HG02678 (cell line): ENCODE measurements around the gene E4F1.
A peak's percentile ranks its signal among the peaks of the same experiment; 100 is the strongest.

Experiments used
- ATAC-seq: cut with Tn5 transposase; IDR thresholded peaks from one replicate; pipeline ENCODE4 v1.9.1; 2021; ENCODE audit warnings: mild to moderate bottlenecking, moderate library complexity; ENCODE audit not compliant: unreplicated experiment

The E4F1 gene, protein sequence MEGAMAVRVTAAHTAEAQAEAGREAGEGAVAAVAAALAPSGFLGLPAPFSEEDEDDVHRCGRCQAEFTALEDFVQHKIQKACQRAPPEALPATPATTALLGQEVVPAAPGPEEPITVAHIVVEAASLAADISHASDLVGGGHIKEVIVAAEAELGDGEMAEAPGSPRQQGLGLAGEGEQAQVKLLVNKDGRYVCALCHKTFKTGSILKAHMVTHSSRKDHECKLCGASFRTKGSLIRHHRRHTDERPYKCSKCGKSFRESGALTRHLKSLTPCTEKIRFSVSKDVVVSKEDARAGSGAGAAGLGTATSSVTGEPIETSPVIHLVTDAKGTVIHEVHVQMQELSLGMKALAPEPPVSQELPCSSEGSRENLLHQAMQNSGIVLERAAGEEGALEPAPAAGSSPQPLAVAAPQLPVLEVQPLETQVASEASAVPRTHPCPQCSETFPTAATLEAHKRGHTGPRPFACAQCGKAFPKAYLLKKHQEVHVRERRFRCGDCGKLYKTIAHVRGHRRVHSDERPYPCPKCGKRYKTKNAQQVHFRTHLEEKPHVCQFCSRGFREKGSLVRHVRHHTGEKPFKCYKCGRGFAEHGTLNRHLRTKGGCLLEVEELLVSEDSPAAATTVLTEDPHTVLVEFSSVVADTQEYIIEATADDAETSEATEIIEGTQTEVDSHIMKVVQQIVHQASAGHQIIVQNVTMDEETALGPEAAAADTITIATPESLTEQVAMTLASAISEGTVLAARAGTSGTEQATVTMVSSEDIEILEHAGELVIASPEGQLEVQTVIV

DNA sequence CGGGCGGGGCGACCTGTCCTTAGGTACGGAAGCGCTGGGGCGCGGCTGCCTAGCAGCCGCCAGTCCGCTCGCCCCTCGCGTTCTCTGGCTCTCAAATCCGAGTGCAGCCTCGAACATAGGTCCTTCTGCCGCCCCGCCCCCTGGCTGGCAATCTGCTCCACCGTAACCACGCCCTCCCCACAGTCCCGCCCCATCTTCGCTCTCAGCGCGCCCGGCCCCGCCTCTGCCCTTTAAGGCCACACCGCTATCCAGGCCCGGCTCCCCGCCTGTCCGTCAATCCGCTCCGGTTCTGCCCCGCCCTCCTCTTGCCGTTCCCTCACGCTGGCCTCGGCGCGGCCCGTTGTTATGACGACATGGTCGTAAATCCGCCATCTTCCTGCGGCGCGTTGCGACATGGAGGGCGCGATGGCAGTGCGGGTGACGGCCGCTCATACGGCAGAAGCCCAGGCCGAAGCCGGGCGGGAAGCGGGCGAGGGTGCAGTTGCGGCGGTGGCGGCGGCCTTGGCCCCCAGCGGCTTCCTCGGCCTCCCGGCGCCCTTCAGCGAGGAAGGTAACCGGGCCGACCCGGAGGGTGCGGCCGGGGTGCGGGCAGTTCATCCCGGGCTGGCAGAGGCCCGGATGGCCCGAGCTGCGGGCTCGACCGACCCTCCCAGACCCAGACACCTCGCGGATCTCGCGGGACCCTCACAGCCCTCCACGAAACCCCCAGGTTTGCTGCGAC lies at the start of gene E4F1:
Gene E4F1, plus strand, starts transcription at position 371 of the 721 bp plus-strand sequence. Its CDS starts 23 bp downstream, at position 394.
- peak; percentile 93 for ATAC-seq

GRCh38 chr16:2173916-2174315 lies 49.5 kb upstream of the E4F1 start:
- ATAC-seq: no peak

DNA sequence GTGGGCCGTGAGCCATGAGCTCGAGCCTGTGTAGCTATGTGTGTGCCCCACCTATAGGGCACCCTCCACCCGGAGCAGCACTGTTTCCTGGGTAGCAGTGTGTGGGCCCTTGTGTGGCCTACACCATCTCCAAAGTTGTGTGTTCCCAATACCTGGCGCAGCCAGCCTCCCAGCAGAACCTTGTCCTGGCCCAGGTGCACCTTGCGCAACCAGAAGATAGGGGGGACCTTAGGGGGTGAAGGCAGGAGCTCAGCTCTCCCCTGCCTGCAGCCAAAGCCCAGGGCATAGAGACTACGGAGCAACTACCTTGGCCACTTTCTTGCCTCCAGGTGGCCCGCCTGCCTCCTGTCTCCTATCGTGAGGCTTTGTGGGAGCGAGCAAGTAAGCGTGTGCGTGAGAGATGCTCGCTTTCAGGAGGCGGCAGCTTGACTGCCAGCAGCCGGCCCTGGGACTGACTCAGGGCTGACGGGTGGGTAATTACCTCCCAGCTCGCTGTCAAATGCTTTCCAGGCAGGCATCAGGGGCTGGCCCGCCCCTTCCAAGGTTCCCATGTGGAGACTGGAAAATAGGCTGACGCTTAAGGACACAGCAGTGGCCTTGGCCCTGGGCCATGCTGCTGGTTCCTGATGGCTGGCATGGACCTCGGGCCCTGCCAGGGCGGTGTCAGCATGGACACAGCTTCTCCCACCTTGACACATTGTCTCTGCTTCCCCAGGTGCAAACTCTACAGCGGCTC lies 48.8 kb upstream of the E4F1 start:
- ATAC-seq: no peak

DNA sequence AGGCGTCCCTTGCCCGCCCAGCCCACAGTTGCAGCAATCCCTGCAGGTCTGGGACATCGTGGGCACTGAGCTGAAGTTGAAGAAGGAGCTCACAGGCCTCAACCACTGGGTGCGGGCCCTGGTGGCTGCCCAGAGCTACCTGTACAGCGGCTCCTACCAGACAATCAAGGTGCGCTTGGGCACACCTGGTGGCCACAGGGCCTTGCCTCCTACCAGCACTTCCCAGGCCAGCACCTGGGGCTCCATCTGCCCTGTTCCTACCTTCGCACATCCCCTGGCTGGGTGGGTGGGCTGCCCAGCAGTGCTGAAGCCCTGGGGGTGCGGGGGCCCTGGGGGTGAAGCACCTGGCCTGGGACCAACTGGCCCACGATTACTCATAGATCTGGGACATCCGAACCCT lies 47.9 kb upstream of the E4F1 start:
- no peak for ATAC-seq

DNA sequence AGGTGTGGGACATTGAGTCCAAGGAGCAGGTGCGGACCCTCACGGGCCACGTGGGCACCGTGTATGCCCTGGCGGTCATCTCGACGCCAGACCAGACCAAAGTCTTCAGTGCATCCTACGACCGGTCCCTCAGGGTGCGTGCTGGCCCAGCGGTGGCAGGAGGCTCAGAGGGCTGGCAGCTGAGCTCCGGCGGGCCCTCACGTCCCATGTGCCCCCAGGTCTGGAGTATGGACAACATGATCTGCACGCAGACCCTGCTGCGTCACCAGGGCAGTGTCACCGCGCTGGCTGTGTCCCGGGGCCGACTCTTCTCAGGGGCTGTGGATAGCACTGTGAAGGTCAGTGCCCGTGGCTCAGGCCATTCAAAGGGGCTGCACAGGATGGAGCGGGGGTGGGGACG lies 47.3 kb upstream of the E4F1 start:
- no peak for ATAC-seq

GRCh38 chr16:2177101-2177500 lies 46.3 kb upstream of the E4F1 start:
- no peak for ATAC-seq

- ATAC-seq: no peak
Measured at GRCh38 chr16:2177561-2177960, 45.8 kb upstream of the E4F1 start.

DNA sequence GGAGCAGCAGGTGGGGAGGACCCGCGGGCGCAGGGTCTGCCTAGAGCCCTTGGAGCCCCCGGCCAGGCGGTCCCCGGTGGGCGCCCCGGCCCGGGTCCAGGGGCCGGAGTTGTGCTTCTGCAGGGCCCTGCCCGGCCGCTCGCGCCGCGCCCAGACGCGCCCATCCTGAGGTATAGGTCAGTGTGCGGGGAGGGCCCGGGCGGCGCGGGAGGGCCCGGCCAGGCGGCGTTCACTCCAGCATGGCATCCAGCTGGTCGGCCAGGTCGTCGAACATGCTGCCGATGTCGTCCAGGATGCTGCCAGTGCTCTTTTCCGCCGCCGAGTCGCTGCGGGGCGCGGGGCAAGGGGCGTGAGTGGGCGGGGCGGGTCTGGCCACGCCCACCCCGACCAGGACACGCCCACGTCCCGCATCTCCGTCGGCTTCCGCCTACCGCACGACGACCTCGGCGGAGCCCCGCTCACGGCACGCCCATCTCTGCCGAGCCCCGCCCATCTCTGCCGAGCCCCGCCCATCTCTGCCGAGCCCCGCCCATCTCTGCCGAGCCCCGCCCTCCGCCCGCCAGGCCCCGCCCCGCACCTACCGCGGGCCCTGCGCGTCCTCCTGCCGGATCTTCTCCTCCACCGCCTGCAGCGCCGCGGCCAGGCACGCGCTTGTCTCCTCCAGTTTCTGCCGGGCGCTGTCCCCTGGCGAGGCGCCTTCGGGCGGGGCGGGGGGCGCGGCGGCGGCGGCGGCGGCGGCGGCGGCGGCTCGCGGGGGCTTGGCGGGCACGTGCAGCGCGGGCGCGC lies 44.9 kb upstream of the E4F1 start:
- ATAC-seq: no peak

DNA sequence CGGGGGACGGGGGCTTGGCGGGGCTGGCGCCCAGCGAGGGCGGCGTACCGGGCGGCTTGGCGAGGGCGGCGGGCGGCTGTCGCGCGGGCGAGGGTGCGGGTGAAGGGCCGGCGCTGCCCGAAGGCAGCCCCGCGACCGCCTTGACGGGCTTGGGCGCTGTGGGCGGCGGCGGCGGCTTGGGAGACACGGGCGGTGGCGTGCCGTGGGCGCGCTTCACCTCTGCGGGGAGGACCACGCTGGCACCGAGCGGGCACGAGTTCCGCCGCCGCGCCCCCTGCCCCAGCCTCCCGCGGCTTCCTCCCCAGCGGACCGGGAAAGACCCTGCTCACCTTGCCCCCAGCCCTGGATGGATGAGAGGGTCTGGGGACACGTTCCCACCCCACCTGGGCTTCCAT lies 44.3 kb upstream of the E4F1 start:
- no peak for ATAC-seq

DNA sequence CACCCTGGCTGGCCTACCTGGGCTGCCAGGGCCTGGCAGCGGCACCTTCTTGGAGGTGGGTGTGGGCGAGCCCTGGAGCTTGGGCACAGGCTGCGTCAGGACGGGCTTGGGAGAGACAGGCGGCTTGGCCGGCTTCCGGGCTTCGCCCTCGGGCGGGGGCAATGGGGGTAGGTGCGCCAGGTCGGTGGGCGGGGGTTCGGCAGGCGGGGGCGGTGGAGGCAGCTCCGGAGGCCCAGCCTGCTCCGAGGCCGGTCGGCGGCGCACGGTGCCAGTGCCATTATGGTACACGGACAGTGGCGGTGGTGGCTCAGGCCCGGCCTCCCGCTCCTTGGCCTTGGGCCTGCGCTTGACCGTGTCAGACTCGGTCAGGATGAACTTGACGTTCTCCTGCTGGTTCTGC lies 43.8 kb upstream of the E4F1 start:
- no peak for ATAC-seq

DNA sequence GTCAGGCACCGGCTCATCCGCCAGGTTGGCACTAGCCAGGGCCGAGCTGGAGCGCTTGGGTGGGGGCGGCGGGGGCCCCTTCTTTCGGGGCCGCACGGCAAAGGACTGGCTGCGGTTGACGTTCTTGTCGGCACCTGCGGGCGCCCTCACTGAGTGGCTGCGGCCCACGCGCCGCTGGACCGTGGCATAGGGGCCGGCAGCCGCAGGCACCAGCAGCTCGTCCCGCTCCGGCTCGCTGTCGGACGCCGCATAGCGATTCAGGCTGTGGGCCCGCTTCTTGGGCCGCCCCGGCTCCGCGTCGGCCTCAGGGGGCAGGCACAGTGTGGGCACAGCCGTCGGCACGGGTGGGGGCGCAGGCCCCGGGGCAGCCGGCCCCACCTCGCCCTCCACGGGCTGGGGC lies 42.9 kb upstream of the E4F1 start:
- no peak for ATAC-seq

DNA sequence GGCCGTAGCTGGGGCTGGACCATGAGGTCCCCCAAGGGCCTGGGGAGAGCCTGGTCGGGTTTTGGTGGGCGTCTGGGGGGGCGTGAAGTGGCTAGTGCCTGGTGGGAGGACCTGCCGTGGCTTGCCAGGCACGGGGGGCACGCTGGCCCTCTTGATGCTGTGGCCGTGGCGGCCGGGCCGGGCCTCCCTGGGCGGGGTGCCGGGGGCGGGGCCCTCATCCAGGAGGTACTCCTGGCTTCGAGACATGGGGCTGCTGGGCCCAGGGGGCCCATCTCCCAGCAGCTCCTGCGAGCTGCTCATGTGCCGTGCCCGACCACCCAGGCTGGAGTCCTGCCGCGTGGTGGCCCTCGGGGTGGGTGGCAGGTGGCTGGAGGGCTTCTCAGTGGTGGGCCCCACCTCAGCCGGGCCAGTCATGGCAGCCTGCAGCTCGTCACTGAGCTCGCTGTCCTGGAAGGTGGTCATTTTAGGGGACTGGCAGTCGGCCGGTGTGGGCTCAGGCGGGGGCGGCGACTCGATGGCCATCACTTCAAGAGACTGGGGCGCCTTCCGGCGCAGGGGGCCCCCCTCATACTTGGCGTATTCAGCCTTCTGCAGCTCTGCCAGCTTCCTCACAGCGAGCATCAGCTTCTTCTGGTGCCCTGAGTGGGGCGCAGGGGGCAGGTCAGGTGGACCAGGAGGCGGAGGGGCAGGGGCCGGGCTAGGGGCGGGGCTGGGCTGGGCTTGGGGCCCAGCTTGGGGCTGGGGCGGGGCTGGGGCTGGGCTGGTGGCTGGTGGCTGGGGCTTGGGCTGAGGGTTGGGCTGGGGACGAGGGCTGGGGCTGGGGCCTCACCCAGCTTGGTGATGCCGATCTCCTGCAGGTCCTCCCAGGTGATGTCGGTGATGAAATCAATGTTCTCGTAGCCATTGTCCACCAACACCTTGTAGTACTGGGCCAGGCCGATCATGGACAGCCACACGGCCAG lies 42.1 kb upstream of the E4F1 start:
- no peak for ATAC-seq

- ATAC-seq: no peak
Measured at GRCh38 chr16:2181952-2182351, 41.4 kb upstream of the E4F1 start.

DNA sequence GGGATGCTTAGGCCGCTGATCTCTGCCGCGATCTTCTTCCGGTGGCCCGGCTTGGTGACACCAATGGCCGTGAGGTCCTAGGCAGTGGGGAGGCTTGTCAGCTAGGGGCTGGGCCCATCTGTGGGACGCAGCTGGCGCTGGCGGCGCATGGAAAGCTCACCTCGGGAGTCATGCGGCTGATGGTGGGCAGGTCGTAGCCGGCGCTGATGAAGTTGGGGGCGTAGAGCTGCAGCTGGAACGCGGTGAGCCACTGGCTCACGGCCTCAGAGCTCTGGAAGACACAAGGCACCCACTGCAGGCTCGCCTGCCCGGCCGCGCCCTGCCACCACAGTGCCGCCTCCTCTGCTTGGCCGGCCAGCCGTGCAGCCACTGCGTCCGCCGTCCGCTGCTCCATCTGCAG lies 39.7 kb upstream of the E4F1 start:
- ATAC-seq: no peak

GRCh38 chr16:2184346-2184745 lies 39.0 kb upstream of the E4F1 start:
- ATAC-seq: no peak

DNA sequence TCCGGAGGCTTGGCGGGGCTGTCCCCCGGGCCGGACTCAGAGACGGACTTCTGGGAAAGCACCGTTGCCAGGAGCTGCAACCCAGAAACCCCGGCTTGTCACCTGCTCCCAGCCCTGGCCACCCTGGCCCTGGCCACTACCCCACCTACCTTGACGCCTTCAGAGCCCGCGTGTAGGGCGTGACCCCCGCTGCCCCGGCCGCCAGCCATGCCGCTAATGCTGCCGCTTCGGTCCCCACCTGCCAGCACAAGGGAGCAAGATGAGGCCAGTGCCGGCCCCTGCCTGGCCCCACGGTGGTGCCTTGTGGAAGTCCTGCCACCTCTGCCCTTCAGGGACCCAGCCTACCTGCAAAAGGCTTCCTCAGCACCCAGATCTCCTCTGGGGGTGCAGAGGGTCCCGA lies 38.4 kb upstream of the E4F1 start:
- ATAC-seq: no peak

- no peak for ATAC-seq
Measured at GRCh38 chr16:2186064-2186463, 37.3 kb upstream of the E4F1 start.

GRCh38 chr16:2186505-2186904 lies 36.9 kb upstream of the E4F1 start:
- no peak for ATAC-seq

DNA sequence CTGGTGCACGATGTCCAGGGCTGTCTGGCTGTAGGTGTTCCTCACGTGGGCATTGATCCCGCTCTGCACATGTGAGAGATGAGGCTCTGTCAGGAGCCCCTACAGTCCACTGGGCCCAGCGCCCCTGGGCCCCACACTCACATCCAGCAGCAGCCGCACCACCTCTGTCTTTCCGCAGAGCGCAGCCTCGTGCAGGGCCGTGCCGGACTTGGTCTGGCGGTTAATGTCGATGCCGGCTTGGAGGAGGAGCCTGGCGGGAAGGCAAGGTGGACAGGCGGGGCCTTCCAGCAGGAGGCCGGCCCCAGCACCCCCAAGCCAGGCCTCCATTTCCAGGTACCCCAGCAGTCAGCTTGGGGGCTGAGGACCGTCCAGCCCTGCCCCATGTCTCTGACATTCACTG lies 36.2 kb upstream of the E4F1 start:
- ATAC-seq: no peak
